HepG2 (cell line): ENCODE data around the gene CAPN12. TPM values are rescaled to one million over a fixed set of nuclear protein-coding genes. Genes with fewer than 3 reads are reported as not detected.

ENCODE experiments used
- CREM ChIP-seq, 2 experiments: sonication (generic) in 1 of 2; formaldehyde crosslinking in 1 of 2; IDR thresholded peaks; 2 replicates each; pipeline versions ENCODE4 v1.4.0 to v1.6.1; 2016 to 2020; ENCODE audit warnings: antibody characterized with exemption in 1 of 2, mild to moderate bottlenecking in 1 of 2, missing genetic modification reagents in 1 of 2
- DMAP1 ChIP-seq: IDR thresholded peaks from 2 replicates; pipeline ENCODE4 v1.6.1; 2016
- EZH2 ChIP-seq: conservative IDR thresholded peaks from 2 replicates; pipeline ENCODE4 v1.6.1; 2012; ENCODE audit warnings: mild to moderate bottlenecking, low read depth, low read length, moderate library complexity
- FOXM1 ChIP-seq: sonication (generic); formaldehyde crosslinking; IDR thresholded peaks from 2 replicates; pipeline ENCODE4 v1.5.0; 2020; ENCODE audit warnings: missing genetic modification reagents
- GZF1 ChIP-seq: sonication (generic); formaldehyde crosslinking; IDR thresholded peaks from 2 replicates; pipeline ENCODE4 v1.5.1; 2020; ENCODE audit warnings: mild to moderate bottlenecking, missing genetic modification reagents
- HDAC6 ChIP-seq: fragments of 200-600 bp; sonication (generic); IDR thresholded peaks from 2 replicates; pipeline ENCODE4 v1.7.0; 2017; ENCODE audit warnings: mild to moderate bottlenecking, antibody characterized with exemption, low read length, low read depth
- HMGXB4 ChIP-seq, 2 experiments: sonication (generic) in 1 of 2; formaldehyde crosslinking in 1 of 2; IDR thresholded peaks; 2 replicates each; pipeline versions ENCODE4 v1.4.0 to v1.6.1; 2018 to 2020; ENCODE audit warnings: missing genetic modification reagents in 2 of 2, borderline replicate concordance in 1 of 2, low read depth in 1 of 2, mild to moderate bottlenecking in 1 of 2, missing biosample characterization in 1 of 2
- JUNB ChIP-seq: sonication (generic); formaldehyde crosslinking; IDR thresholded peaks from 2 replicates; pipeline ENCODE4 v1.8.0; 2022; ENCODE audit warnings: missing genetic modification reagents, mild to moderate bottlenecking, borderline replicate concordance
- MBNL3 ChIP-seq: fragments of 250-450 bp; sonication (Bioruptor Pico); conservative IDR thresholded peaks from 2 replicates; pipeline ENCODE4 v1.8.0; 2022; ENCODE audit warnings: mild to moderate bottlenecking, inconsistent platforms
- MED13 ChIP-seq: sonication (generic); formaldehyde crosslinking; IDR thresholded peaks from 2 replicates; pipeline ENCODE4 v1.5.0; 2020; ENCODE audit warnings: missing genetic modification reagents
- NCOA1 ChIP-seq: sonication (generic); formaldehyde crosslinking; IDR thresholded peaks from 2 replicates; pipeline ENCODE4 v1.9.0; 2021; ENCODE audit warnings: missing genetic modification reagents
- NR3C1 ChIP-seq: sonication (generic); formaldehyde crosslinking; IDR thresholded peaks from 2 replicates; pipeline ENCODE4 v1.4.0; 2020; ENCODE audit warnings: missing genetic modification reagents
- SMARCE1 ChIP-seq: fragments of 450-650 bp; IDR thresholded peaks from 2 replicates; pipeline ENCODE4 v1.6.1; 2017; ENCODE audit warnings: borderline replicate concordance
- SOX13 ChIP-seq, 3 experiments: fragments of 450-650 bp in 1 of 3; sonication (generic) in 1 of 3; formaldehyde crosslinking in 1 of 3; IDR thresholded peaks in 2 of 3; conservative IDR thresholded peaks in 1 of 3; 2 replicates each; pipeline versions ENCODE4 v1.5.0 to v1.6.1; 2016 to 2020; ENCODE audit warnings: antibody characterized with exemption in 1 of 3, mild to moderate bottlenecking in 1 of 3, missing compliant biosample characterization in 1 of 3, missing genetic modification reagents in 1 of 3, moderate library complexity in 1 of 3
- USF2 ChIP-seq, 2 experiments: sonication (generic) in 1 of 2; formaldehyde crosslinking in 1 of 2; IDR thresholded peaks; 2 replicates each; pipeline versions ENCODE4 v1.5.1 to v1.6.1; 2011 to 2020; ENCODE audit warnings: borderline replicate concordance in 1 of 2, low read depth in 1 of 2, low read length in 1 of 2, mild to moderate bottlenecking in 1 of 2, missing genetic modification reagents in 1 of 2, moderate library complexity in 1 of 2
- ZBTB1 ChIP-seq: sonication (generic); formaldehyde crosslinking; IDR thresholded peaks from 2 replicates; pipeline ENCODE4 v1.4.0; 2020; ENCODE audit warnings: missing genetic modification reagents, borderline replicate concordance
- ZNF451 ChIP-seq: sonication (generic); formaldehyde crosslinking; IDR thresholded peaks from 2 replicates; pipeline ENCODE4 v1.5.0; 2020; ENCODE audit warnings: mild to moderate bottlenecking, missing genetic modification reagents
- ZNF646 ChIP-seq: sonication (generic); formaldehyde crosslinking; IDR thresholded peaks from 2 replicates; pipeline ENCODE4 v1.9.0; 2021; ENCODE audit warnings: mild to moderate bottlenecking, missing genetic modification reagents
- polyA plus RNA-seq, 8 experiments: library from polyadenylated mRNA; depleted of rRNA in 3 of 8; stranded (reverse) in 7 of 8; unstranded in 1 of 8; fragments of >200 nt; fragmentation: Illumina TruSeq in 4 of 8; extraction: Trizol in 4 of 8; gene quantifications; 2 replicates each; pipeline versions ENCODE4 v1.2.1 to v1.2.3, GENCODE V29; 2011 to 2016; ENCODE audit warnings: low read depth in 4 of 8, missing spikeins in 1 of 8, mixed read lengths in 1 of 8; ENCODE audit not compliant: insufficient read depth in 1 of 8
- total RNA-seq, 5 experiments: library from RNA; depleted of rRNA; stranded (reverse); fragments of >200 nt; fragmentation: Illumina TruSeq; extraction: Trizol; gene quantifications; 2 replicates each; pipeline ENCODE4 v1.2.3, GENCODE V29; 2016; ENCODE audit warnings: low read depth in 1 of 5

The CAPN12 gene
- total and polyA plus RNA-seq, 2 of the 13 experiments (the other 11 are each of a cell fraction or from before 2014, with no cell fraction given): 1.6 to 13.6 TPM

GRCh38 chr19:38721979-38722773, 22.1 kb downstream of the CAPN12 start (continued):
- no peak for TF ChIP-seq ZNF646 (CRISPR knock-in tag)
- no peak for TF ChIP-seq HDAC6
- no peak for TF ChIP-seq NCOA1 (CRISPR knock-in tag)
- TF ChIP-seq CREM (IDR thresholded peaks at IDR 0.05): peak; percentile 44; the same call in 1 of the 2 replicates
- no peak for TF ChIP-seq CREM (CRISPR knock-in tag; IDR thresholded peaks at IDR 0.05)
- TF ChIP-seq HMGXB4 (CRISPR knock-in tag; IDR thresholded peaks at IDR 0.05; ENCODE audit: borderline replicate concordance in 1 of 2, low read depth in 1 of 2): peak in 1 of 2 experiments; percentile 58; a peak in 1 of 4 replicates
- TF ChIP-seq ZNF451 (CRISPR knock-in tag): no peak
- no peak for TF ChIP-seq DMAP1 (CRISPR knock-in tag)
- TF ChIP-seq USF2 (IDR thresholded peaks at IDR 0.05; ENCODE audit: low read depth, low read length): no peak
- no peak for TF ChIP-seq USF2 (CRISPR knock-in tag; IDR thresholded peaks at IDR 0.05; ENCODE audit: borderline replicate concordance)
- no peak for TF ChIP-seq EZH2
- no peak for TF ChIP-seq JUNB (CRISPR knock-in tag)
- TF ChIP-seq MBNL3: no peak
- TF ChIP-seq GZF1: no peak
- no peak for TF ChIP-seq SMARCE1
- TF ChIP-seq MED13 (CRISPR knock-in tag): no peak
- TF ChIP-seq NR3C1 (CRISPR knock-in tag): no peak
- TF ChIP-seq SOX13 (IDR thresholded peaks at IDR 0.05): peak; percentile 55; the same call in 1 of the 2 replicates
- TF ChIP-seq SOX13 (CRISPR knock-in tag; conservative IDR thresholded peaks at IDR 0.05 in 1 of 2, IDR thresholded peaks at IDR 0.05 in 1 of 2): peak in 1 of 2 experiments; percentile 90; a peak in 2 of 4 replicates
- no peak for TF ChIP-seq ZBTB1 (CRISPR knock-in tag)
- no peak for TF ChIP-seq FOXM1 (CRISPR knock-in tag)
